Osteoblast (primary cell): ENCODE results near the gene FCMR. TPM values are rescaled to one million over a fixed set of nuclear protein-coding genes. Genes with fewer than 3 reads are reported as not detected.

Experiments
- DNase-seq: peaks from one replicate; pipeline ENCODE4 v3.0.0; 2011; ENCODE audit warnings: low spot score, mixed read lengths; ENCODE audit not compliant: insufficient read length; ENCODE audit errors: missing footprints
- H2AFZ ChIP-seq: 2 replicates; pipeline ENCODE4 v1.6.0; 2011; ENCODE audit warnings: mild to moderate bottlenecking, low read length
- H3K27ac ChIP-seq: 2 replicates; pipeline ENCODE4 v1.5.1; 2011; ENCODE audit warnings: mild to moderate bottlenecking, low read depth, low read length, moderate library complexity
- H3K27me3 ChIP-seq: 2 replicates; pipeline ENCODE4 v1.6.0; 2012; ENCODE audit warnings: mild to moderate bottlenecking, control low read depth, inconsistent platforms, low read length, moderate library complexity; ENCODE audit not compliant: insufficient read depth
- H3K36me3 ChIP-seq: 2 replicates; pipeline ENCODE4 v1.5.1; 2011; ENCODE audit warnings: mild to moderate bottlenecking, low read length, control low read depth, moderate library complexity; ENCODE audit not compliant: insufficient read depth
- H3K4me1 ChIP-seq: 2 replicates; pipeline ENCODE4 v1.5.1; 2011; ENCODE audit warnings: mild to moderate bottlenecking, low read length, control low read depth, moderate library complexity; ENCODE audit not compliant: insufficient read depth
- H3K4me2 ChIP-seq: 2 replicates; pipeline ENCODE4 v1.6.0; 2011; ENCODE audit warnings: mild to moderate bottlenecking, low read length; ENCODE audit not compliant: insufficient read depth
- H3K4me3 ChIP-seq: fragments of 200-600 bp; sonication (generic); 3 replicates; pipeline ENCODE4 v1.5.1; 2012; ENCODE audit warnings: mild to moderate bottlenecking, low read length, inconsistent platforms; ENCODE audit not compliant: insufficient read depth
- H3K79me2 ChIP-seq: 2 replicates; pipeline ENCODE4 v1.6.0; 2012; ENCODE audit warnings: mild to moderate bottlenecking, low read length, control low read depth, inconsistent platforms; ENCODE audit not compliant: insufficient read depth
- H3K9me3 ChIP-seq: 2 replicates; pipeline ENCODE4 v1.5.1; 2011; ENCODE audit warnings: low read depth, low read length, control low read depth
- H4K20me1 ChIP-seq: 2 replicates; pipeline ENCODE4 v1.6.0; 2012; ENCODE audit warnings: mild to moderate bottlenecking, low read length, control low read depth; ENCODE audit not compliant: insufficient read depth
- CTCF ChIP-seq: IDR thresholded peaks from 2 replicates; pipeline ENCODE4 v1.5.1; 2011; ENCODE audit warnings: mild to moderate bottlenecking, low read depth, low read length, moderate library complexity; ENCODE audit errors: extremely low read depth
- total RNA-seq: library from RNA; depleted of rRNA; stranded (reverse); fragments of >200 nt; gene quantifications from 2 replicates; pipeline ENCODE4 v1.2.3, GENCODE V29; 2012

Gene FCMR
- total RNA-seq, 1 donor: not detected

GRCh38 chr1:206864939-206865671, 56.6 kb downstream of the FCMR start, which contains the start of gene IL20:
Gene IL20 (plus strand): TSS chr1:206865623. CDS start chr1:206865853, 230 bp downstream.
- no peak within 1 kb of the TSS for H3K4me3 ChIP-seq
- H4K20me1 ChIP-seq: no peaks in the 10 kb centered on the region
- H3K27ac ChIP-seq: no peak within 1 kb of the TSS
- H2AFZ ChIP-seq: no peak within 1 kb of the TSS
- peak within 1 kb of the TSS; percentile 32 for H3K4me2 ChIP-seq
- H3K9me3 ChIP-seq: no peaks in the 10 kb centered on the region
- peaks cover 20% of the 10 kb centered on the region for H3K27me3 ChIP-seq
- H3K4me1 ChIP-seq: peaks cover 4% of the 10 kb centered on the region
- TF ChIP-seq CTCF: peak; percentile 99
- H3K36me3 ChIP-seq: no peaks in the 10 kb centered on the region
- H3K79me2 ChIP-seq: no peaks in the 10 kb centered on the region
- DNase-seq: peak; percentile 67

DNA sequence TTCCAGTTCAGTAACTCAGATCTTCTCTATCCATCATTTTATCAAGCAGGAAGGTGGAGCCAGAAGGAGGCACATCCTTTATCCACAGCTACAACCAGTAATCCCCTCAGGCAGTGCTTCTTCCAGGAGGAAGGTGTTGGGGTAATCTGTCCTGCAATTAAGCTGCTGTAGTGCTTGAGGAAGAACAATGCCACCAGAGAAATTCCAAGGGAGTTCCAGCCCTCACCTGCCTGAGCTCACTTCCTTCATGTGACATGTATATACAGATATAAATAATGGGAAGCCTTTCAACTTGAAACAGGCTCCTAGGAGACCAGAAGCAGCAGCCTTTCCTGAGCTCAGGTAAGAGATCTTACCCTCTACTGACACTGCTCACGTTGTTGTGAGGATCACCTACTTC, 58.5 kb downstream of the FCMR start:
- Histone ChIP-seq H3K4me1 (peaks cover 4% of the 10 kb centered on the region), H3K27me3 (peaks cover 32% of the 10 kb centered on the region), H3K27ac (no peak overlapping the region), H3K79me2 (no peaks in the 10 kb centered on the region), H3K36me3 (no peaks in the 10 kb centered on the region), H3K4me2 (no peak overlapping the region), H3K9me3 (no peaks in the 10 kb centered on the region), H2AFZ (no peak overlapping the region), H3K4me3 (no peak overlapping the region), H4K20me1 (no peaks in the 10 kb centered on the region)
- DNase-seq: no peak
- TF ChIP-seq CTCF: no peak

- TF ChIP-seq CTCF: no peak
- H3K79me2 ChIP-seq: no peaks in the 10 kb centered on the region
- peaks cover 36% of the 10 kb centered on the region for H3K27me3 ChIP-seq
These were observed 61.6 kb downstream of the FCMR start for GRCh38 chr1:206860165-206860564.

DNA sequence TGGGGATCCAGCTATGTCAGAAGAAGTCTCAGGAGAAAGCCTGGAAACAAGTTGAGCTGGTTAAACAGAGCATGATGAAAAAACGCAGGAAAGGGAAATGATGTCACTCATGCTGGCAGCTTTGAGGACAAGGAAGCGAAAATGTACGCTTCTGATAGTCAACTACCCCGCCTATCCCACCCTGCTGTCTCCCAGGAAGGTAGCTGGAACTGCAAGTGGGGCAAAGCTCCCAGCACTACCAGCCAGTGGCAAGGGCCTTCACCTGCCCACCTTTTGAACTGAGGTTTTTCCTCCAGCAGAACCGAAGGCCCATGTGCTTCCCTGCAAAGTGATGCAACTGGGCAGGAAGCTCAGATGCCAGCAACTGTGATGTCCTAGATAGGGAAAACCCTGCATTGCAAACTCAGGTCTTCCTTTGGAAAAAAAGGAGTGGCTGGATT, 62.6 kb downstream of the FCMR start:
- TF ChIP-seq CTCF: no peak

More at GRCh38 chr1:206860165-206860564, 61.6 kb downstream of the FCMR start:
- no peak overlapping the region for H2AFZ ChIP-seq
- H4K20me1 ChIP-seq: no peaks in the 10 kb centered on the region
- no peak overlapping the region for H3K4me2 ChIP-seq
- no peaks in the 10 kb centered on the region for H3K36me3 ChIP-seq
- DNase-seq: no peak
- H3K4me3 ChIP-seq: no peak overlapping the region
- H3K9me3 ChIP-seq: no peaks in the 10 kb centered on the region
- H3K4me1 ChIP-seq: peaks cover 2% of the 10 kb centered on the region
- no peak overlapping the region for H3K27ac ChIP-seq

More for the DNA sequence above, 62.6 kb downstream of the FCMR start:
- no peak for DNase-seq
- Histone ChIP-seq H3K79me2 (no peaks in the 10 kb centered on the region), H2AFZ (peak overlapping the region; percentile 31), H3K4me1 (no peaks in the 10 kb centered on the region), H3K9me3 (no peaks in the 10 kb centered on the region), H3K4me3 (no peak overlapping the region), H3K27me3 (peaks cover 36% of the 10 kb centered on the region), H3K27ac (no peak overlapping the region), H3K4me2 (no peak overlapping the region), H3K36me3 (no peaks in the 10 kb centered on the region), H4K20me1 (no peaks in the 10 kb centered on the region)
